Embryonic facial prominence (tissue), 1 donor: Measurements from ENCODE around the gene EIF3L.

Source experiments
- DNase-seq: peaks from one replicate; pipeline ENCODE4 v3.0.0-alpha.2; 2016; ENCODE audit errors: extremely low spot score

EIF3L gene

DNA sequence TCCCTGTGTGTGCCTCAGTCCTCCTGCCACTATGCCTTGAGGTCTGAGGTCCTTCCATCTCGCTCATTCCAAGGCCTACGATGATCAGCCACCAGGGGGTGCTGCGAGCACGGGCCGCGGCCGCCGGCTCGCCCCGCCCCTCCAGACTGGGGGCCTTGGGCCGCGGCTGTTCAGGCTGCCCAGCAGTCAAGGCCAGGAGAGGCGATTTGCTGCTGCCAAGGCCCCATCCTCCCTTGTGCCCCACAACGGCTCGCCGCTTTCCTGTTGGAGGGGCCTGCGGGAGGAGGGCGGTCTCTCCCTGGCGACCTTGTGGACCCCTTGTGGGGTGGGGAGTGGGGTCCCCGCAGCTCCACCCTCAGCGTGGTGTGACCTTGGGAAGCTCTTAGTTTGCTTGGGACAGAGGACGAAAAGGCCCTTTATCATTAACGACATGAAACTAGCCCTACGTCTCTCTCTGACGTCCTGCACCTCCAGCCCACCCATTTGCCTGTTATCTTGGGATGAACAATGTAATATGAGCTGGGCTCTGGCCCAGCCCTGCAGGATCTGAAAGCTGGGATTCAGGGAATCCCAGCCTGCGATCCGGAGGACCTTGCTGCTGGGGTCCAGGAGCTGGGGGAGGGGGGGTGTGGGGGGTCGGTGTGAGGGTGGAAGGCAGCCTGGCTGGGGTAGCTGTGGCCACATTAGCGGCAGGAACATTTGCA, 31.4 kb upstream of the EIF3L start:
- no peak for DNase-seq

DNA sequence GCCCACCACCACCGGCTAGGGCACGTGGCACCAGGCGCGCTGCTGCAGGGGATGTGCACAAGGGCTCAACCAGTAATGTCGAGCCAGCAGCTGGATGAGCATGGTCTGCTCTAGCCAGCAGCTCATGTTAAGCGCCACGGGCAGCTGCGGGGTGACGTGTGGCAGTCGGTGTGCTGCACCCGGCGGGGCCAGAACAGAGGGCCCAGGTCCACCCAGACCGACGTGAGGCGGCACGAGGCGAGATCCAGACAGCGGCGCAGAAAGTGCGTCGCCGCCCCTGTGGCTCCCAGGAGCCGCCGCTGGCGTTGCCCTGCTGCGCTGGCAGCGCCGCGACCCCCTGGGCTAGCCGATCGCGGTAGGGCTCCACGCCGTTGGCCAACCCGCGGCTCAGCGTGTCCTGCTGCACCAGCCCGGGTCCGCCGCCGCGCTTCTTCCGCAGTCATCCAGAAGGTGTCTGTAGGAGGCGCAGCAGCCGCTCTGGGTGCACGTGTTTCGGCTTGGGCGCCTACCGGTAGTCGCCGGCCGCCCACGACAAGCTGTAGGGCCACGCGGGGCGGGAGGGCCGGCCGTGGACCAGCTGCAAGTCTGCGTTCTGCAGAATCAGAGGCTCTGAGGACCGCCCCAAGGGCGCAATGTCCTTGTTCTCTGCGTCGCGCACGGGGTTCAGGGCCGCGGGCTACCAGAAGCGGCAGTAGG, 30.7 kb upstream of the EIF3L start:
- DNase-seq: no peak

DNA sequence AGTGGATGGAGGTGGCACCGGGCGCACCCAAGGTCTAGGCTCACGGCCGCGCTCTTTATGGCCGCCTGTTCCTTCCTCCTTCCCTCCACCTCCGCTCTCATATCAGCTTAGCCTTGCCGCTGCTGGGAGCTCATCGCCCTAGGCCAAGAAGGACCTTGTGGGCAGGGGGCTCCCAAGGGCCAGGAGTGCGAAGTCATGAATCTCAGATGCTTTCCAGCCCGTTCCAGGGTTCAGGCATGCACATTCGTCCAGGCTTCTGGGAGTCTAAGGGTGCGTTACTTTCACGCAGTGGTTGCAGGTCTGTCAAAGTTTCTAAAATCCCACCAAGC, 30.1 kb upstream of the EIF3L start:
- no peak for DNase-seq

DNA sequence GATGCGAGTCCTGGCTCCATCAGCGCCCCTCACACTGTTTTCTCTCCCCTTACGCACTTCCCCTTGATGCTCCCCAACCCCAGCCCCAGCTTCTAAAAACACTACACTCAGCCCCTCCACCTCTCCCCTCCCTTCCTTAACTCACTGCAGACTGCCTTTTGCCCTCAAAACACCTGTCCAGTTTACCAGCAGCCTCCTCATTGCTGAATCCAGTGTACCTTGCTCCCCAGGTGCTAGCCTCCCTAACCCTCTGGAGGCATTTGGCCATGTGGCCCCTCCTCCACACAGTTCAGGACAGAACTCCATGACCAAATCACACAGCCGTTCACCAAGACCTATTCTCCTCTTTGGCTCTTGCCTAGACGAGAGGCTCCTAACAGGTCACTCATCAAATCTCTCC, 28.9 kb upstream of the EIF3L start:
- DNase-seq: no peak

DNA sequence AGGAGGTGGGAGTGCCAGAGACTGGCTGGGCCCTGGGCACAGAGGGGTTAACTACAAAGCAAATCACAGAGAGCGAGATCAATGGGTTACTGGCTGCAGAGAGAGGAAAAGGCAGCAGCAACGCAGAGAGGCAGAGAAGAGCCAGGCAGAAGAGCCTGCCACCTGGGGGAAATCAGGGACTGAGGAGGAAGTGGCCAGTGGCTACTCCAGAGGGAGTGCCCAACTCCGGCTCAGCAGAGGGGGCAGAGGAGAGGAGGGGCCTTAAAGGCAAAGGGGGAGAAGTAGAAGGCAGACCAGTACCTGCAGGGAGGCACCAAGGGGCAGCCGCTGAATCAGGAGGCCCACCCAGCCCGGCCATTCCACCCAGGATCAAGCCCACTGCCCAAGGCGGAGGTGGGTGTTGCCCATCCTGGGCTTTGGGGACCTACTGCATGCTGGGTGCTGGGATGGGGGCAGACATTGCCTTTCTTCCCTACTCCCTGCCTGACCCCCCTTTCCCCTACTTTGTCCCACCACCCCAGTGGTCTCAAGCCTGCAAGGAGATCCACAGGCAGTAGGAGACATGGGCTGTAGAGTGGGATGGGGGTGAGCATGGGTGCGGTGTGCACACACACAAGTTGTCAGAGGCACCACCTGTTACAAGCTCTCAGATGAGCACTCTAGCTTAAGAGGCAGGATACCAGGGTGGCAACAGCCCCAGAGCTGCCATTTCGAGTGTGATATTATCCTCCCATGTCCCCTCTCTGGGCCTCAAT, 27.0 kb upstream of the EIF3L start:
- no peak for DNase-seq

DNA sequence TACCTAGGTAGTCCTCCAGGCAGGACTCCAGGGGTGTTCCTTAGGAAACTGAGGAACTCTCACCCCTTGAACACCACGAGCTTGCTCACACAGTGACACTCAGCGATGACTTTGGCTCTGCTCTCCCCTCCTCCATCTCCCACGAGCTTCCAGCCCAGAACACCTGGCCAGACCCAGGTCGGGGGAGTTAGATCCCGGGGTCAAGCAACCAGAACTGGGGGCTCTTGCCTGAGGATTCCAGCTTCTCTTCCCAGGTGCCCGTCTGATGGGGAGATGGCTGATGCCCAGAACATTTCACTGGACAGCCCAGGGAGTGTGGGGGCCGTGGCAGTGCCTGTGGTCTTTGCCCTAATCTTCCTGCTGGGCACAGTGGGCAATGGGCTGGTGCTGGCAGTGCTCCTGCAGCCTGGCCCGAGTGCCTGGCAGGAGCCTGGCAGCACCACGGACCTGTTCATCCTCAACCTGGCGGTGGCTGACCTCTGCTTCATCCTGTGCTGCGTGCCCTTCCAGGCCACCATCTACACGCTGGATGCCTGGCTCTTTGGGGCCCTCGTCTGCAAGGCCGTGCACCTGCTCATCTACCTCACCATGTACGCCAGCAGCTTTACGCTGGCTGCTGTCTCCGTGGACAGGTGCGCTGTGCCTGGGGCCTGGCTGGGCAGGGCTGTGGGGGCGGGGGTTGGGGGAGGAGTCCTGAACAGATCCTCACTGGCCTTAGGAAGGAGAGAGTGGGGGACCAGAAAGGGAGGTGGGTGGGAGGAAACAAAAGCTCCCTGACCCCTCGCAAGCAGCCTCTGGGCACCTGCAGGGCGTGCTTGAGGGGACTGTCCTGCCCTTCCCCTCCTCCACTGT, 25.9 kb upstream of the EIF3L start, which contains the start of gene GALR3:
TSS of gene GALR3 (plus strand) at position 249 of the 852 bp plus-strand sequence. CDS start at position 274, 25 bp downstream.
- DNase-seq: no peak

DNA sequence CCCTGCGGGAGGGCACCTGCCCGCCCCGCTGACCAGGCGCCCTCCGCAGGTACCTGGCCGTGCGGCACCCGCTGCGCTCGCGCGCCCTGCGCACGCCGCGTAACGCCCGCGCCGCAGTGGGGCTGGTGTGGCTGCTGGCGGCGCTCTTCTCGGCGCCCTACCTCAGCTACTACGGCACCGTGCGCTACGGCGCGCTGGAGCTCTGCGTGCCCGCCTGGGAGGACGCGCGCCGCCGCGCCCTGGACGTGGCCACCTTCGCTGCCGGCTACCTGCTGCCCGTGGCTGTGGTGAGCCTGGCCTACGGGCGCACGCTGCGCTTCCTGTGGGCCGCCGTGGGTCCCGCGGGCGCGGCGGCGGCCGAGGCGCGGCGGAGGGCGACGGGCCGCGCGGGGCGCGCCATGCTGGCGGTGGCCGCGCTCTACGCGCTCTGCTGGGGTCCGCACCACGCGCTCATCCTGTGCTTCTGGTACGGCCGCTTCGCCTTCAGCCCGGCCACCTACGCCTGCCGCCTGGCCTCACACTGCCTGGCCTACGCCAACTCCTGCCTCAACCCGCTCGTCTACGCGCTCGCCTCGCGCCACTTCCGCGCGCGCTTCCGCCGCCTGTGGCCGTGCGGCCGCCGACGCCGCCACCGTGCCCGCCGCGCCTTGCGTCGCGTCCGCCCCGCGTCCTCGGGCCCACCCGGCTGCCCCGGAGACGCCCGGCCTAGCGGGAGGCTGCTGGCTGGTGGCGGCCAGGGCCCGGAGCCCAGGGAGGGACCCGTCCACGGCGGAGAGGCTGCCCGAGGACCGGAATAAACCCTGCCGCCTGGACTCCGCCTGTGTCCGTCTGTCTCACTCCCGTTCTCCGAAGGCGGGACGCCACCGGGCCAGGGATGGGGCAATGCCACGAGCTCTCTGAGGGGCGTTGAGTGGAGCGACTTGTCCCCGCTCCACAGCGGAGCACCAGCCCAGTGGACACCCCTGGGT, 24.3 kb upstream of the EIF3L start:
- no peak for DNase-seq

DNA sequence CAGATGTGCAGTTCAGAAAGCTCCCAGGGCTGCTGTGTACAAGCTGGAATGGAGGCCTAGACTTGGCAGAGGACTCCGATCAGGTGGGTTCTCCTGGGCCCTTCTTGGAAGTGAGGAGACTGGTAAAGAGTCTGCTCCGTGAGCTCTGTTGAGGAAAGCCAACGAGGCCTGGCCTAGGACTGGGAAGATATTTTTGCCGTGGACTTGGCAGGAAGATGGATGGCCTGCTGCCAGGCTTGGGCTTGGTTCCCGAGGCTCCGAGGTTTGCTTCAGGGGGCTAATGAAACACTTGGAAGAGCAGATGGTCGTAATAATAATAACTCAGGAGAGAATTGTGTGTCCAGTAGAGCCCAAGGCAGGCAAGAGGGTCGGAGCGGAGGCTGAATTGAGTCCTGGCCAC, 22.2 kb upstream of the EIF3L start:
- no peak for DNase-seq

DNA sequence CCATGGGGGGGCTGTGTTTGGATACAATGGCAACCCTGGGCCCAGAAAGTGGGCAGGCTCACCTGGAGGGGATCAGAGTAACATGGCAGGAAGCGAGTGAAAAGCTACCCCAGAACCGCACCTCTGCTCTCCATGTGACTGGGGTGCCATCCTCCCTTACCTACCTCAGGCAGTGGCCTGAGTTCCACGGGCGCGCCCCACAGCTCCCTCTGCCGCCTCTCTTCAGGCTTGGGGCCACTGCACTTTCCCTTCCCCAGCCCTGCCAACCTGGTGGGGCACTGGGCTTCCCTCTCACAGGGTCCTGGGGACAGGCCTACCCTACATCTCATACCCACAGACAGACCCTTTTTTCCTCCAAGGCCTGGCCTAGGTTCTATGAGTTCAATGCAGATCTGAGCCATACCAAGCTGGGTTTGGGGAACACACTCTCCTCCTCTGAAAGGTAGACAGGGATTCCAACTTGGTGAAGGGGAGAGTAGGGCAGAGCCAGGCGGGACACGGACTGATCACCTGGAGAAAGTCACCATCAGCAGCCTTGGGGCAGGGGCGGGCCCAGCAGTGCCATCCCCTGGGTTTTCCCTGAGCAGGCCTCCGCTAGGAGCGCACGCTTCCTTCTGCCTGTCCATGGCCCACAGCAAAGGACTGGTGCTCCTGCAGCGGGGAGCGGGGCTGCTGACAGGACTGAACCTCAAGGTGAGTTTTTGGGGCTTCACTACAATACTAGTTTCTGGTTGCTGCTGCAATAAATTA, 19.0 kb upstream of the EIF3L start:
- no peak for DNase-seq

DNA sequence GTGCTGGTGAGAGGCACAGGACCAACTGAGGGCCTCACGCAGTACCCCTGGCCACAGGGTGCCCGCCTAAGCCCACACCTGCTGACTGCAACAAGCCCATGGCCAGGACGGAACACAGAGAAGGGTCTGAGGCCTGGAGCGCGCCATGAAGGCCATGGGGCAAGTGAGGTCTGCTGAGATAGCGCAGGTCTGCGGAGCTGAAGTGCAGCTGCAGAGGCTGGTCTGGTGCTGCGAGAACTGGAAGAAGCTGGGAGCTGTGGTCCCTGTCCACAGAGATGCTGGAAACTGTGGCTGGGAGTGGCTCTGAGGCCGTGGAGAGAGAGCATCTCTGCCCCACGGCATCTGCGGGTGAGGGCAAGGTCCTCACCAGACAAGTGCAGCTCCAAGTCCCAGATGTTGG, 17.7 kb upstream of the EIF3L start:
- no peak for DNase-seq

DNA sequence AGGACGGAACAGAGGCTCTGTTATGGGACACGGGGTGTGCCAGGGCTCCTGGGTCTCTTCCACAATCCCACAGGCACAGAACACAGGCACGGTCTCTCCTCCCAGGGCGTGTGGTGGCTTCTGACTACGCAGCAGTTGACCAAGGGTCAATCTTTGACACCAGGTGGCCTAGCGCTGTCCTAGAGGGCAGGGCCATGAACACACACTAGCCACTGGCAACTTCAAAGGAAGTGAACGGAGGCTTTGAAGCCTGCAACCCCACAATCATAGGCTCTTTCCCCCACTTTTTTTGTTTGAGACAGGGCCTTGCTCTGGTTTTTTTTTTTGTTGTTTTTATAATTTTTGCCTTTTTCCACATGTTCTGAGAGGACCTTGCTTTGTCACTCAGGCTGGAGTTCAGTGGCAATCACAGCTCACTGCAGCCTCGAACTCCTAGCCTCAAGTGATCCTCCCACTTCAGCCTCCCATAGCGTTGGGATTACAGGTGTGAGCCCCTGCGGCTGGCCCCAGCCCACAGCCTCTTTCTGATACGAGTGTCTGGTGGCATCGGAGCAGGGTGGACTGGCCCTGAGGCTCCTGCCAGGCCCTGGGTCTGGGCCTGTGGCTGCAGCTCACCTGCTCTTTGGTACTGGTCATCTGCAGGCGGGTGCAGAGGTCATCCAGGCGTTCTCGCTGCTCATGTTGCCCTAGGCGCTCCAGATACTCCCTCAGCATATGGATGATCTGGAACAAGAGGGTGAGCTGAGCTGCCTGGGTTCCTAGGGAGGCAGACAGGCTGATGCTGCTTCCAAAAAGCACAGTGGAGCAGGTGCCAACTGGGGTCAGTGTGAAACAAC, 17.0 kb upstream of the EIF3L start:
- no peak for DNase-seq

DNA sequence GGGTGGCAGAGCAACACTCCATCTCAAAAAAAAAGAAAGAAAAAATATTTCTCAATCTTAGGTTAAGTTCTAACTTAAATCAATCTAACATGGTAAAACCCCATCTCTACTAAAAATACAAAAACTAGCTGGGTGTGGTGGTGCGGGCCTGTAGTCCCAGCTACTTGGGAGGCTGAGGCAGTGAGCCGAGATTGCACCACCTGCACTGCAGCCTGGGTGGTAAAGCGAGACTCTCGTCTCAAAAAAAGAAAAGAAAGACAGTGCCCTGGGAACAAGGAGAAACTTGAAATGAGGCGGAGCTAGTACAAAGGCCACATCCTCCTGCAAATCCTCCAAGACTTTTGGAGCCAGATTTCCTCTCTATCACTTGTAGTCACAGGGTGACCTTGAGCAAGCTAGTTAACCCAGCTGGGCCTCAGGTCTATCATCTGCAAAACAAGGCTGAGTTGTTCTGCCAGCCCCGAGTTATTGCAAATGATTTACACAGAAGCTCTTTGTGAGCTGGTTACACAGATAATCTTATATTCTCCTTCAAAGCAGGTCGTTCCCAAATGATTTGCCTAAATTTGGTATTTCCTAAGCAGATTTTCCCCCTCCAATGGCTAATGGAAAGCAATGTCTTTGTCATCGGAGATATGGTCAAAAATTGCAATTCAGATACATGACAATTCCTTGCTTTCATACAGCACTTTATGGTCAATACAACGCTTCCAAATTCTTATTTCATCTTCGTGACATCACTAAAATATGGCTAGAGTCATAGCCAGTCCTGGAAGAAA, 7.0 kb upstream of the EIF3L start:
- DNase-seq: no peak

DNA sequence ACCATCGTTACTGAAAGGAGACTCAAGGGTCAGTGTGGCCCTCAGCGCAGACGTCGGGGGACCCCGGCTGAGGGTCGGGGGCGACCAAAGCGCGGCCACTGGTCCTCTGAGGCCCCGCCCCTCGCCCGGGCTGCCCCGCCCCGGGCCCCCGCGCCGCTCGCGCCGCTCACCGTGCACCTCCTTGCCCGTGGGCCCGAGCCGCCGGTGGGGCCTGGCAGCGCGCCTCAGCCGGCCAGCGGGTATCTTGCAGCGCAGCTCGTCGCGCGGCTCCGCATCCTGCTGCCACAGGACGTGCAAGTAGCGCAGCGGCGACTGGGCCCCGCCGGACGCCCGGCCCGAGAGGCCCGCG, 5.5 kb upstream of the EIF3L start:
- DNase-seq: no peak

DNA sequence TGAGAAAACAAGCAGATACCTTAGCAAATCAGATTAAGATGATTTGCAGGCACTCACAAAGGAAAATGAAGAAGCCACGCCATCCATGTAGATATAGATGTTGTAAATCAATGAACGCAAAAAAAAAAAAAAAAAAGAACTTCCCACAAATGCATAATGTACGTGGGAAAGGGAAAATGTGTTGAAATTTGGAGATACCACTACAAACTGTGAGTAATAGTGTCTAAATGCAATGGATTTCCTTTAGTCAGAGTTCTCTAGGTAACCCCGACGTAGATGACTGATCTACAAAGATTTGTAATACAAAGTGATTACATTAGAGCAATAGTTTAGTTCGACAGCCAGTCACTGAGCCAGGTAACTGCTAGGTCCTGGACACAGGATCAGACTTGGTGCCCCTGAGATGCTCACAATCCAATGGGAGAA, 4.3 kb upstream of the EIF3L start:
- no peak for DNase-seq

DNA sequence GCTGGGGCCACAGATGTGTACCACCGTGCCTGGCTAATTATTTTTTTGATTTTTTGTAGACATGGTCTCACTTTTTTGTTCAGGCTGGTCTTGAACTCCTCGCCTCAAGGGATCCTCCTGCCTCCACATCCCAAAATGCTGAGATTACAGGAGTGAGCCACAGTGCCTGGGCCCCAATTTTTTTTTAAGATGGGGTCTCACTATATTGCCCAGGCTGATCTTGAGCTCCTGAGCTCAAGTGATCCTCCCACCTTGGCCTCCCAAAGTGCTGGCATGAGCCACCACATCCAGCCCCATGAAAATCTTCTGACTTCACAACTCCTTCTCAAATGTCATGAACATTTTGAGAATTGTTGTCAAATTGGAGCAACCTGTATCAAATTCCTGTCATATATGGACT, 2.8 kb upstream of the EIF3L start:
- DNase-seq: no peak

DNA sequence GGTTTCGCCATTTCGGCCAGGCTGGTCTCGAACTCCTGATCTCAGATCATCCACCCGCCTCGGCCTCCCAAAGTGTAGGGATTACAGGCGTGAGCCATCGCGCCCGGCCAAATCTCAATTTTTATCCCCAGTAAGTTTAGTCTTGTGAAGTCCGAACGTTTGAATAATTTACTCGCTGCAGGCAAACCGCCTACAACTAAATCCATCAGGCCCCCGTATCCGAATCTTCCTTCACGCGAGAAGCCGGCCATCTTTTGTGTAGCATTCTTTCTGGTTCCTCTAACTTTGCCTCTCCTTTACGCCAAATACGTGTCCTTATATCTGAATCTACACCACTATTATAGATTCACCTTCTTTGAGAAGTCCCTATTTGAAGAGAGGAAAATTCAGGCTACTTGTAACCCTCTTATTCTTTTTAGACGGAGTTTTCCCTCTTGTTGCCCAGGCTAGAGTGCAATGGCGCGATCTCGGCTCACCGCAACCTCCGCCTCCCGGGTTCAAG, 581 bp upstream of the EIF3L start:
- DNase-seq: no peak

DNA sequence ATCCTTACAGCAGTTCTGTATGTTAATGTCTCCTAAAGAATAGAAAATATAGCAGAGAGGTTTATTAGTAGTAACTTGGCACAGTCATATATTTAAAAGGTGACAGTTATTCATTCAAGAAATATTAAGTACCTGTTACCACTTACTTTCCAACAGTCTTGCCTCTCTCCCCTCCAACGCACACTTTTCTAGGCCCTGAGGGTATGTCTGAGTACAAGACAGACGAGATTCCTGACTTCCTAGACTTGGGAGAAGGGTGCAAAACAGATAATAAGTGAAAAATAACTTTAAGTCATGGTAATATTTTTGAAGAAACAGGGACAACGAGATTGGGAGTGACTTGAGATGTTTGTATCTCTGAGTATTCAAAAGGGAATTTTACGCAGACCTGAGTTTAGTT, 1.6 kb downstream of the EIF3L start:
- no peak for DNase-seq

DNA sequence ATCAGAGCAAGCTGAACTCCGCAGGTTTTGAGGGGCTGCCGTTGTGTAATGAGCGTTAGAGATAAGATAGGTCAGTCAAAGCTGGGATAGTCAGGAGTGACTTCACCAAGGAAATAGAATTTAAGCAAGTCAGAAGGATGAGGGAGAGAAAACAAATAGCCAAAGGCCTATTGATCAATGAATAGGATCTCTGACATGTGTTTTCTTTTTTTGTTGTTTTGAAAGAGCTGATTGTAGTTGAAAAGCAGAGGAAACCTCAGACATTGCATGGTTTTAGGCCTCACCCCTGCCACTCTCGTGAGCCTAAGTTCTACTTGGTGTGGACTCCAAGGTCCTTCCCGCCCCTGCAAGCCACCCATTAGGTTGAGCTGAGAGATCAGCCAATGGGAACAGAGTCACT, 3.2 kb downstream of the EIF3L start:
- DNase-seq: no peak
